WERI-Rb-1 (cell line): Measurements from ENCODE around the gene EIF2AK2.

Experiments used
- DNase-seq: peaks from one replicate; pipeline ENCODE4 v3.0.0-alpha.2; 2020
- H3K27ac ChIP-seq: fragments of 250-450 bp; sonication (Bioruptor Pico); 2 replicates; pipeline ENCODE4 v1.5.1; 2020; ENCODE audit warnings: mild to moderate bottlenecking, moderate library complexity
- H3K27me3 ChIP-seq: fragments of 250-450 bp; sonication (Bioruptor Pico); 2 replicates; pipeline ENCODE4 v1.5.1; 2021; ENCODE audit warnings: mild to moderate bottlenecking, low read depth, moderate library complexity; ENCODE audit not compliant: insufficient read depth, severe bottlenecking
- H3K36me3 ChIP-seq: fragments of 250-450 bp; sonication (Bioruptor Pico); 2 replicates; pipeline ENCODE4 v1.5.1; 2020; ENCODE audit warnings: mild to moderate bottlenecking, moderate library complexity
- H3K4me3 ChIP-seq: 2 replicates; pipeline ENCODE4 v1.5.1; 2011; ENCODE audit warnings: low read depth, mild to moderate bottlenecking, control low read depth, low read length
- H3K9me3 ChIP-seq: fragments of 250-450 bp; sonication (Bioruptor Pico); 2 replicates; pipeline ENCODE4 v1.5.1; 2021; ENCODE audit warnings: mild to moderate bottlenecking, moderate library complexity; ENCODE audit not compliant: severe bottlenecking
- TF ChIP-seq, protein P1 (sequence below): IDR thresholded peaks from 2 replicates; pipeline ENCODE4 v1.5.1; 2011; ENCODE audit warnings: low read depth, mild to moderate bottlenecking, control low read depth, inconsistent platforms, low read length

Gene EIF2AK2

DNA sequence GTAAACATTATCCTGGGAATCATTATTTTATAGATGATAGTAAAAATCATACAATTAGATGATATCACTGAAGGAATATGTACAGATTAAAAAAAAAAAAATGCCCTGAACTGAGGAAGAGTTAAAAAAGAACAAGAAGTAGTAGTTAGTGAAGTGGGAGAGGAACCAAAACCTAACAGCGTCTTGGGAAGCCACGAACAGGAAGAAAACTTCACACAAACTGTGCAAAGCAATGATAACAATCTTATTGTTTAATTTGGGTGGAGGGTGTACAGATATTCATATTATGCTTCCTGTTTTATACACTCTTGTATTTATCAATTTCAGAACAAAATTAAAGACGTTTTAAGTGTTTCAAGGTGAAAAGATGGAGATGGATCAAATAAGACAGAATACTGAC, 76.1 kb downstream of the EIF2AK2 start:
- Histone ChIP-seq H3K27ac (no peak overlapping the region), H3K9me3 (no peaks in the 10 kb centered on the region), H3K27me3 (no peaks in the 10 kb centered on the region), H3K36me3 (peaks cover 29% of the 10 kb centered on the region), H3K4me3 (no peak overlapping the region)
- no peak for DNase-seq
- TF ChIP-seq, protein P1, sequence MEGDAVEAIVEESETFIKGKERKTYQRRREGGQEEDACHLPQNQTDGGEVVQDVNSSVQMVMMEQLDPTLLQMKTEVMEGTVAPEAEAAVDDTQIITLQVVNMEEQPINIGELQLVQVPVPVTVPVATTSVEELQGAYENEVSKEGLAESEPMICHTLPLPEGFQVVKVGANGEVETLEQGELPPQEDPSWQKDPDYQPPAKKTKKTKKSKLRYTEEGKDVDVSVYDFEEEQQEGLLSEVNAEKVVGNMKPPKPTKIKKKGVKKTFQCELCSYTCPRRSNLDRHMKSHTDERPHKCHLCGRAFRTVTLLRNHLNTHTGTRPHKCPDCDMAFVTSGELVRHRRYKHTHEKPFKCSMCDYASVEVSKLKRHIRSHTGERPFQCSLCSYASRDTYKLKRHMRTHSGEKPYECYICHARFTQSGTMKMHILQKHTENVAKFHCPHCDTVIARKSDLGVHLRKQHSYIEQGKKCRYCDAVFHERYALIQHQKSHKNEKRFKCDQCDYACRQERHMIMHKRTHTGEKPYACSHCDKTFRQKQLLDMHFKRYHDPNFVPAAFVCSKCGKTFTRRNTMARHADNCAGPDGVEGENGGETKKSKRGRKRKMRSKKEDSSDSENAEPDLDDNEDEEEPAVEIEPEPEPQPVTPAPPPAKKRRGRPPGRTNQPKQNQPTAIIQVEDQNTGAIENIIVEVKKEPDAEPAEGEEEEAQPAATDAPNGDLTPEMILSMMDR, result no peak

- H3K27ac ChIP-seq, result no peak overlapping the region
- H3K9me3 ChIP-seq, result no peaks in the 10 kb centered on the region
- peaks cover 32% of the 10 kb centered on the region for H3K36me3 ChIP-seq
- no peak overlapping the region for H3K4me3 ChIP-seq
- TF ChIP-seq, protein P1, result no peak
- no peaks in the 10 kb centered on the region for H3K27me3 ChIP-seq
- DNase-seq, result no peak
These were observed 76.5 kb downstream of the EIF2AK2 start for GRCh38 chr2:37080266-37080665.

DNA sequence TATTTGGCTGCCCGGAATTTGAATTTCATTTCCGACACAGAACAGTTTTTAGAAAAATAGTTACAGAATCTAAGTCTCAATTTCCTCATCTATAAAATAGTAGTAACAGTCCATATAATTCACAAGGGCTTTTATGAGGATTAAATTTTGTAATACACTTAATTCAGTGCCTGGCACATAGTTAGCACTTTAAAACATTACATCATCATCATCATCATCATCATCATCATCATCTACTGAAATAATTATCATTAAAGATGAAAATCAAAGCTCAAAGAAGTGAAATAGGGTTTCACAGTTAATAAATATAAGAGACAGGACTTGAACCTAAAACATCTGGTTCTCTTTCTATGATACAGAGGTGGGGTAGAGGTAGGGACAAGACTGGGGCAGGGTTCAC, 85.8 kb downstream of the EIF2AK2 start:
- H3K9me3 ChIP-seq, result no peaks in the 10 kb centered on the region
- no peak for DNase-seq
- H3K36me3 ChIP-seq, result peaks cover 42% of the 10 kb centered on the region
- H3K27me3 ChIP-seq, result no peaks in the 10 kb centered on the region
- no peak overlapping the region for H3K27ac ChIP-seq
- no peak overlapping the region for H3K4me3 ChIP-seq
- TF ChIP-seq, protein P1, result no peak

- H3K27me3 ChIP-seq, result no peaks in the 10 kb centered on the region
- no peak overlapping the region for H3K27ac ChIP-seq
- H3K36me3 ChIP-seq, result peaks cover 42% of the 10 kb centered on the region
- no peaks in the 10 kb centered on the region for H3K9me3 ChIP-seq
- no peak for DNase-seq
- TF ChIP-seq, protein P1, result no peak
- no peak overlapping the region for H3K4me3 ChIP-seq
These were observed 88.1 kb downstream of the EIF2AK2 start for GRCh38 chr2:37068686-37069085.

- H3K27ac ChIP-seq, result no peak overlapping the region
- DNase-seq, result no peak
- TF ChIP-seq, protein P1, result no peak
These were observed 95.0 kb downstream of the EIF2AK2 start for GRCh38 chr2:37061776-37062175.

GRCh38 chr2:37061013-37061711, 95.6 kb downstream of the EIF2AK2 start:
- Histone ChIP-seq H3K36me3 (peaks cover 50% of the 10 kb centered on the region), H3K27me3 (no peaks in the 10 kb centered on the region), H3K4me3 (no peak overlapping the region), H3K27ac (no peak overlapping the region), H3K9me3 (no peaks in the 10 kb centered on the region)
- DNase-seq, result no peak
- TF ChIP-seq, protein P1, result no peak

More at GRCh38 chr2:37061776-37062175, 95.0 kb downstream of the EIF2AK2 start:
- no peak overlapping the region for H3K4me3 ChIP-seq
- H3K27me3 ChIP-seq, result no peaks in the 10 kb centered on the region
- H3K36me3 ChIP-seq, result peaks cover 47% of the 10 kb centered on the region
- H3K9me3 ChIP-seq, result no peaks in the 10 kb centered on the region
